Astrocyte (in vitro differentiated cells and primary cell): Measurements from ENCODE around the gene SLC5A12. TPM values are rescaled to one million over a fixed set of nuclear protein-coding genes. Genes with fewer than 3 reads are reported as not detected.
"Not testable (repeated sequence)": the region's sequence is repeated elsewhere in the genome, so short reads cannot be mapped to it uniquely, and the experiment has no call there.

ENCODE experiments used
- DNase-seq: peaks from one replicate; pipeline ENCODE4 v3.0.0-alpha.2; 2010; ENCODE audit warnings: low read depth
- FAIRE-seq: peaks from 2 replicates; lab custom pipeline; 2011; peaks lifted over from hg19 to GRCh38; lab: Jason Lieb, UNC
- H2AFZ ChIP-seq: 2 replicates; pipeline ENCODE4 v1.6.0; 2012; ENCODE audit warnings: low read depth, low read length, inconsistent platforms
- H3K27ac ChIP-seq: 2 replicates; pipeline ENCODE4 v1.5.1; 2011; ENCODE audit warnings: low read depth, low read length, inconsistent platforms
- H3K27me3 ChIP-seq: 2 replicates; pipeline ENCODE4 v1.6.0; 2011; ENCODE audit warnings: low read length, inconsistent platforms; ENCODE audit not compliant: insufficient read depth
- H3K36me3 ChIP-seq: 2 replicates; pipeline ENCODE4 v1.5.1; 2011; ENCODE audit warnings: low read length, inconsistent platforms; ENCODE audit not compliant: insufficient read depth
- H3K4me1 ChIP-seq: 2 replicates; pipeline ENCODE4 v1.5.1; 2011; ENCODE audit warnings: low read length, inconsistent platforms; ENCODE audit not compliant: insufficient read depth
- H3K4me2 ChIP-seq: 2 replicates; pipeline ENCODE4 v1.6.0; 2012; ENCODE audit warnings: low read length, inconsistent platforms
- H3K4me3 ChIP-seq: 2 replicates; pipeline ENCODE4 v1.5.1; 2011; ENCODE audit warnings: low read depth, mild to moderate bottlenecking, low read length, inconsistent platforms; ENCODE audit not compliant: insufficient read depth
- H3K79me2 ChIP-seq: 2 replicates; pipeline ENCODE4 v1.6.0; 2012; ENCODE audit warnings: mild to moderate bottlenecking, low read length, inconsistent platforms; ENCODE audit not compliant: insufficient read depth
- H3K9ac ChIP-seq: 2 replicates; pipeline ENCODE4 v1.6.0; 2012; ENCODE audit warnings: mild to moderate bottlenecking, low read length, inconsistent platforms
- H3K9me3 ChIP-seq: 2 replicates; pipeline ENCODE4 v1.5.1; 2012; ENCODE audit warnings: low read depth, mild to moderate bottlenecking, low read length, inconsistent platforms; ENCODE audit not compliant: insufficient read depth
- H4K20me1 ChIP-seq: 2 replicates; pipeline ENCODE4 v1.6.0; 2012; ENCODE audit warnings: low read length, inconsistent platforms; ENCODE audit not compliant: insufficient read depth
- H3K27ac Mint-ChIP-seq: one replicate; pipeline ENCODE4 v1.8.0; 2021; ENCODE audit warnings: mild to moderate bottlenecking, mixed read lengths; ENCODE audit not compliant: unreplicated experiment
- H3K27me3 Mint-ChIP-seq: one replicate; pipeline ENCODE4 v1.8.0; 2021; ENCODE audit warnings: low read depth, mixed read lengths; ENCODE audit not compliant: unreplicated experiment
- H3K36me3 Mint-ChIP-seq: one replicate; pipeline ENCODE4 v1.8.0; 2021; ENCODE audit warnings: low read depth, mixed read lengths; ENCODE audit not compliant: unreplicated experiment
- H3K4me1 Mint-ChIP-seq: one replicate; pipeline ENCODE4 v1.8.0; 2021; ENCODE audit warnings: low read depth, mixed read lengths; ENCODE audit not compliant: unreplicated experiment
- H3K4me3 Mint-ChIP-seq: one replicate; pipeline ENCODE4 v1.8.0; 2021; ENCODE audit warnings: mild to moderate bottlenecking, moderate library complexity, mixed read lengths; ENCODE audit not compliant: unreplicated experiment
- H3K9me3 Mint-ChIP-seq: one replicate; pipeline ENCODE4 v1.8.0; 2021; ENCODE audit warnings: mild to moderate bottlenecking, mixed read lengths; ENCODE audit not compliant: unreplicated experiment
- EZH2 ChIP-seq: IDR thresholded peaks from 2 replicates; pipeline ENCODE4 v1.6.1; 2012; ENCODE audit warnings: mild to moderate bottlenecking, low read length, inconsistent platforms; ENCODE audit not compliant: insufficient read depth
- total RNA-seq: library from RNA; stranded (reverse); gene quantifications from 2 replicates; pipeline ENCODE4 v1.2.1, GENCODE V29; 2021
- TF ChIP-seq, protein P1 (sequence below): IDR thresholded peaks from 2 replicates; pipeline ENCODE4 v1.5.1; 2011; ENCODE audit warnings: low read depth, mild to moderate bottlenecking, inconsistent platforms, low read length, moderate library complexity; ENCODE audit not compliant: insufficient read depth

Gene SLC5A12
- total RNA-seq, 1 donor from 2014 or later = 0.14 TPM

DNA sequence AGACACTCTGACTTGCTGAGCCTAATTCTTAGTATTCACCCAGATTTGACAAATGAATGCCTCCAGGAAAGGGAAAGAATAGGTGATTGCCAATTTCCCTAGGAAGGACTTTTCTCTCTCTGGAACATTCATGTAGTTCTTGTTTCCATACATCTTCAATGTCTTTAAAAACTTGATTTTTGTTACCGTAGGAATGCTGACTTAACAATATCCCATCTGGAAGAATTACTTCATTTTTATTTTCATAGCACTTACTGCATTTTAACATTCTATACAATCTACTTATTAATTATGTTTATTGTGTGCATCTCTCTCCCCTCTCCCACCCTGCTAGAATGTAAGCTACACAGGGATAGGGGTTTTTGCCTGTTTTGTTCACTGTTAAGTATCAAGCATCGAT, 66.6 kb downstream of the SLC5A12 start:
- no peaks in the 10 kb centered on the region for H3K36me3 ChIP-seq
- no peak overlapping the region for H3K27ac ChIP-seq
- H2AFZ ChIP-seq = no peak overlapping the region
- peaks cover 5% of the 10 kb centered on the region for H3K27me3 ChIP-seq
- H3K4me1 ChIP-seq = no peaks in the 10 kb centered on the region
- Mint-ChIP-seq H3K27me3 (no peaks in the 10 kb centered on the region), H3K27ac (no peak overlapping the region), H3K4me1 (no peaks in the 10 kb centered on the region), H3K9me3 (no peaks in the 10 kb centered on the region), H3K36me3 (no peaks in the 10 kb centered on the region), H3K4me3 (no peak overlapping the region)
- TF ChIP-seq, protein P1, sequence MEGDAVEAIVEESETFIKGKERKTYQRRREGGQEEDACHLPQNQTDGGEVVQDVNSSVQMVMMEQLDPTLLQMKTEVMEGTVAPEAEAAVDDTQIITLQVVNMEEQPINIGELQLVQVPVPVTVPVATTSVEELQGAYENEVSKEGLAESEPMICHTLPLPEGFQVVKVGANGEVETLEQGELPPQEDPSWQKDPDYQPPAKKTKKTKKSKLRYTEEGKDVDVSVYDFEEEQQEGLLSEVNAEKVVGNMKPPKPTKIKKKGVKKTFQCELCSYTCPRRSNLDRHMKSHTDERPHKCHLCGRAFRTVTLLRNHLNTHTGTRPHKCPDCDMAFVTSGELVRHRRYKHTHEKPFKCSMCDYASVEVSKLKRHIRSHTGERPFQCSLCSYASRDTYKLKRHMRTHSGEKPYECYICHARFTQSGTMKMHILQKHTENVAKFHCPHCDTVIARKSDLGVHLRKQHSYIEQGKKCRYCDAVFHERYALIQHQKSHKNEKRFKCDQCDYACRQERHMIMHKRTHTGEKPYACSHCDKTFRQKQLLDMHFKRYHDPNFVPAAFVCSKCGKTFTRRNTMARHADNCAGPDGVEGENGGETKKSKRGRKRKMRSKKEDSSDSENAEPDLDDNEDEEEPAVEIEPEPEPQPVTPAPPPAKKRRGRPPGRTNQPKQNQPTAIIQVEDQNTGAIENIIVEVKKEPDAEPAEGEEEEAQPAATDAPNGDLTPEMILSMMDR = no peak
- TF ChIP-seq EZH2 = no peak
- no peak overlapping the region for H3K4me2 ChIP-seq
- H3K9me3 ChIP-seq = no peaks in the 10 kb centered on the region
- H3K4me3 ChIP-seq = no peak overlapping the region
- no peak overlapping the region for H3K9ac ChIP-seq
- FAIRE-seq = no peak
- no peaks in the 10 kb centered on the region for H4K20me1 ChIP-seq
- no peak for DNase-seq
- no peaks in the 10 kb centered on the region for H3K79me2 ChIP-seq

DNA sequence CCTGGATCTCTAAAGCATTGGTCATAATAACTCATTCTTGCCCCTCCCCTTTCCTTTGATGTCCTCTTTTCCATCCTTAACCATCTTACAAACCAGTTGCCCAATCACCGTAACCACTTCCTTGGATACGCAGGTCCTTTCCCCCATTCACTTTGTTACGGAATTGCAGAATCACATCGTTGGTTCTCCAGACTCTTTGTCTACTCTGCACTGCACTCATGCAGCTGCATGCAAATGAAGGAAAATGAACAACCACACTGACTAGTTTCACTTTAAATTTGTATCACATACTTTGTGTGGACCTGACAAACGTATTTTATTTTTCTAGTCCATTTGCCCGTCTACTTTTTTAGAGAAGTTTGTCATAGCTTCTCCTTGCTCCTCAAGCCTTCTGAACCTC, 69.9 kb downstream of the SLC5A12 start:
- FAIRE-seq (no peak), DNase-seq (no peak)
- Histone ChIP-seq H4K20me1 (no peaks in the 10 kb centered on the region), H3K4me2 (no peak overlapping the region), H3K79me2 (no peaks in the 10 kb centered on the region), H3K36me3 (no peaks in the 10 kb centered on the region), H3K9me3 (no peaks in the 10 kb centered on the region), H3K4me1 (no peaks in the 10 kb centered on the region), H3K27ac (no peak overlapping the region), H3K27me3 (peaks cover 8% of the 10 kb centered on the region), H3K4me3 (no peak overlapping the region), H3K9ac (no peak overlapping the region), H2AFZ (no peak overlapping the region)
- Mint-ChIP-seq H3K9me3 (no peaks in the 10 kb centered on the region), H3K4me3 (no peak overlapping the region), H3K27me3 (peaks cover 2% of the 10 kb centered on the region), H3K4me1 (no peaks in the 10 kb centered on the region), H3K36me3 (no peaks in the 10 kb centered on the region), H3K27ac (no peak overlapping the region)
- TF ChIP-seq, protein P1 = no peak
- TF ChIP-seq EZH2 = no peak

DNA sequence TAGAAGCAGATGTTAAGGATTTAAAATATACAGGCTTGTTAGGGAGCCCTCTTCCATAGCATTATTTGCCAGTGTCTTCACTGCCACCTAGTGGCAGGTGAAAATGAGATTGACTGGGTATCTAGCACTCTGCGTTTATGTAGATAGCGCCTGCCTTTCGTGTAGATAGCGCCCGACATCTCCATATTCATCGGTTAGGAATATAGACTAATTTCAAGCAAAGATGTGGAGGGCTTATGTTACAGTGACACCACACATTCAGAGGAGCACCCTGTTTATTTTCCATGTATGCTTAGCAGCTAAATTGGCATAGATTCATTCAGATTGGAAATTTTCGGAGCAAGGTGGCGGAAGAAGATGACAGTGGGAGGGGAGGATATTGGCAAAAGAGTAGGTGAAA, 72.0 kb downstream of the SLC5A12 start:
- no peaks in the 10 kb centered on the region for H3K79me2 ChIP-seq
- no peak for TF ChIP-seq EZH2
- TF ChIP-seq, protein P1 = peak; percentile 75
- peak; percentile 15 for DNase-seq
- H3K36me3 ChIP-seq = no peaks in the 10 kb centered on the region
- no peak overlapping the region for H3K4me3 ChIP-seq
- H4K20me1 ChIP-seq = no peaks in the 10 kb centered on the region
- Mint-ChIP-seq H3K27ac (no peak overlapping the region), H3K4me1 (no peaks in the 10 kb centered on the region), H3K27me3 (peaks cover 2% of the 10 kb centered on the region), H3K9me3 (no peaks in the 10 kb centered on the region), H3K36me3 (no peaks in the 10 kb centered on the region), H3K4me3 (no peak overlapping the region)
- H2AFZ ChIP-seq = no peak overlapping the region
- H3K9me3 ChIP-seq = no peaks in the 10 kb centered on the region
- FAIRE-seq = peak; percentile 39
- H3K4me2 ChIP-seq = no peak overlapping the region
- no peaks in the 10 kb centered on the region for H3K4me1 ChIP-seq
- peaks cover 8% of the 10 kb centered on the region for H3K27me3 ChIP-seq
- H3K9ac ChIP-seq = no peak overlapping the region
- H3K27ac ChIP-seq = no peak overlapping the region

DNA sequence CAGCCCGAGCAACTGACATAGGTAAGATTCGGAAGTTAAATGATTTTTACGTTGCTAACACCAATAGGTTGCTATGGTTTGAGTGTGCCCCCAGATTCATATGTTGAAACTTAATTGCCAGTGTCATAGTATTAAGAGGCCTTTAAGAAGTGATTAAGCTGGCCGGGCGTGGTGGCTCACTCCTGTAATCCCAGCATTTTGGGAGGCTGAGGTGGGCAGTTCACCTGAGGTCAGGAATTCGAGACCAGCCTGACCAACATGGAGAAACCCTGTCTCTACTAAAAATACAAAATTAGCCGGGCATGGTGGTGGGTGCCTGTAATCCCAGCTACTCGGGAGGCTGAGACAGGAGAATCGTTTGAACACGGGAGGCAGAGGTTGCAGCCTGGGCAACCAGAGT, 78.5 kb downstream of the SLC5A12 start:
- H3K27me3 ChIP-seq, H3K27ac Mint-ChIP-seq, H3K9ac ChIP-seq, FAIRE-seq, H3K27me3 Mint-ChIP-seq, H3K4me3 Mint-ChIP-seq, H3K4me2 ChIP-seq, H3K4me3 ChIP-seq, H3K9me3 Mint-ChIP-seq, H4K20me1 ChIP-seq, H3K36me3 Mint-ChIP-seq, H3K9me3 ChIP-seq, H3K4me1 ChIP-seq, H3K79me2 ChIP-seq, DNase-seq, H3K36me3 ChIP-seq, H2AFZ ChIP-seq, H3K4me1 Mint-ChIP-seq, H3K27ac ChIP-seq: not testable (repeated sequence)
